Stimulated activated CD8-positive, alpha-beta memory T cell treated with anti-CD3 and anti-CD28 coated beads, Interleukin-7, amount 100 ng/mL, for 1 hour (primary cell): ENCODE measurements around the gene ARMC12.

ENCODE experiments used
- DNase-seq, 2 donors: peaks; one replicate each; pipeline ENCODE4 v3.0.0-alpha.2; 2020; ENCODE audit warnings: low read depth in 2 of 2

The ARMC12 gene

GRCh38 chr6:35775031-35775430 is 38.2 kb downstream of the ARMC12 start:
- DNase-seq = no peak

DNA sequence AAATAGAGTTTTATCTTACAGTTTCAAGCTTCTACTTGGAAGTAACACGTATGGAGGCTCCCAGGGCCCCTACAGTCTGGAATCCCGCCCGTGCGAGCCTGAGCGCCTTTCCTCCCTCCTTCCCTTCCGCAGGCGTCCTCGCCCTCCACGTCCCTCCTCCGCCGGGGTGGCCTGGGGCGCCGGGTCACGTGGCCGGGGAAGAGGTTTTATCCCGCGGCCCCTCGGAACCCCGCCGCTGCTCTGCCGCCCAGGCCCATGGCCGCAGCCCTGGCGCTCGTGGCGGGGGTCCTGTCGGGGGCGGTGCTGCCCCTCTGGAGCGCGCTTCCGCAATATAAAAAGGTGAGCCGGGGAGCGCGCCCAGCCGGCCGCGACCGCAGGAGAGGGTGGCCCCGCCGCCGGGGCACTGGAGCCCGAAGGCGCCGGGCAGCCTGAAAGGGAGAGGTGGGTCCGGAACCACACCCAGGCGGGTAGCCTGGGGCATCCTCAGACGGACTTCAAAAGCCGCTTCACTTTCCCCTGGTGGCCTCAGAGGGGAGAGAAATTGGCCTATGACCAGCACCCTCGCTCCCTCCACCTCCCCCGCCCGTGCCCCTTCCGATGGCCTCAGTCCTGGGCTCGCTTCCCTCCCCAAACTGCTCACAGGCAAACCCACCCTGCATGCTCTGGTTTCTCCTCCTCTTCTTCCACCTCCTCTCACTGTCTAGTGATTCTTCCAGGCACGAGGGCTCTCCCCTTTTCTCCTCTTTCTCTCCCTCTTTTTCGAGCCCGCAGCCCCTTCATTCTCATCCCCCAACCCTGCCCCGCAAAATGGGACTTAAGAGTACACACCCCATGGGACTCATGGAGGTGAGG is 39.8 kb downstream of the ARMC12 start, which contains the start of gene CLPSL2:
TSS of gene CLPSL2 (plus strand) at position 235 of the 852 bp plus-strand sequence. CDS start at position 256, 21 bp downstream.
- DNase-seq = no peak

DNA sequence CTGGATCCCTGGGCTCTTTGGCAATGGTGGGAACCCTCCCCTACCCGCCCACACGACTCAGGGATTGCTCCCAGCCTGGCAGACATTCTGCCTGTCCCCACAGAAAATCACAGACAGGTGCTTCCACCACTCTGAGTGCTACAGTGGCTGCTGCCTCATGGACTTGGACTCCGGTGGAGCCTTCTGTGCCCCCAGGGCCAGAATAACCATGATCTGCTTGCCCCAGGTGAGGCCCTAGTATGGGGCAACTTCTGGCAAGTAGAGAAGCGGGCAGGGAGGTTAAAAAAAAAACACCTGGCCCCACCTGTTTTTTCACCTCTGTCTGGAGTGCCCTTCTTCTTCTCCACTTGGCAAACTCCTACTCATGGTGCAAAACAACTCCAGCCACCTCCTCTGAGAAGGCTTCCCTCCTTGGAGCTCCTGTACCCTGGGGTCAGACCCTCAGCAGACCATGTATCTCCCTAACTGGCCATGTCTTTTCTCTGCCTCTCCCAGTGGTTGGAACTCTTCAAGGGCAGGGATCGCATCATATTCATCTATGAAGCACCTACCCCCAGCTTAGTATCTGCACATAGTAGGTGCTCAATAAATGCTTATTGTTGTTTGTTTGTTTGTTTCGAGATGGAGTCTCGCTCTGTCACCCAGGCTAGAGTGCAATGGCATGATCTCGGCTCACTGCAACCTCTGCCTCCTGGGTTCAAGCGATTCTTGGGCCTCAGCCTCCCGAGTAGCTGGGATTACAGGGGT is 40.7 kb downstream of the ARMC12 start:
- no peak for DNase-seq

DNA sequence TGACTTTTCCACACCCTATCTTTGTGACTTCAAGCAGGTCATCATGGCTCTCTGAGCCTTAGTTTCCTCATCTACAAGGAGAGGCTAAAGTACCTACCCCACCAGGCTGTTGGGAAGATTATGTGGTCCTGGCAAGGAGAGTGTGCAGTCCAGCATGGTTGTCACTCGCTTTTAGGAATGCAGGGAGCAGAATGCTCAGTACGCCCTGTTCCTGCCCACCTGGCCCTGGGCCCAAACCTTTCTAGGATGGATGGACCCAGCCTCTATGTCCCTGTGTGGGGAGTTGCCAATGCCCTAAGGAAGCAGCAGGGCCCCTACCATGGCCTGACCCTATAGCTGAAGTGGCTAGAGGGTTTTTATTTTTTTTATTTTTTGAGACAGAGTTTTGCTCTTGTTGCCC is 41.6 kb downstream of the ARMC12 start:
- DNase-seq = no peak

- DNase-seq = no peak
Observed at GRCh38 chr6:35780719-35781118, 43.9 kb downstream of the ARMC12 start, which contains the start of gene CLPSL1. CLPSL1 (plus strand) TSS chr6:35781019; CDS start chr6:35781111, 92 bp downstream.

DNA sequence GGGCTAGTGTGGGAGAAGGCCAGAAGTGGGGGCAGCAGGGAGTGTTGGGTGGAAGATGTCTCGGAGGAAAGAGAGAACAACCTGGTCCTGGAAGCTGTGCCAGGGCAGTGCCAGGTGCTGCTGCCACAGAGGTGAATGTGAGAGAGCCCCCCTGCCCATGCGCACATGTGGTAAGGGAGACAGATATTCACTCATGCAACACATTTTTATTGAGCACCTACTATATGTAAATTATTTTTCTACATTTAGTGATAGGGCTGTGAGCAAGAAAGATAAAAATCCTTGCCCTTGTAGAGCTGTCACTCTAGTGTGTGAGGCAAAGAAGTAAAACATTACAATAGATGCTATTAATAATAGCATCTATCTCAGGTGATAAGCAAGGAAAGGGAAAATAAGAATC is 44.5 kb downstream of the ARMC12 start:
- no peak for DNase-seq

GRCh38 chr6:35782424-35782823 is 45.6 kb downstream of the ARMC12 start:
- DNase-seq = no peak

GRCh38 chr6:35784200-35784599 is 47.4 kb downstream of the ARMC12 start:
- no peak for DNase-seq

DNA sequence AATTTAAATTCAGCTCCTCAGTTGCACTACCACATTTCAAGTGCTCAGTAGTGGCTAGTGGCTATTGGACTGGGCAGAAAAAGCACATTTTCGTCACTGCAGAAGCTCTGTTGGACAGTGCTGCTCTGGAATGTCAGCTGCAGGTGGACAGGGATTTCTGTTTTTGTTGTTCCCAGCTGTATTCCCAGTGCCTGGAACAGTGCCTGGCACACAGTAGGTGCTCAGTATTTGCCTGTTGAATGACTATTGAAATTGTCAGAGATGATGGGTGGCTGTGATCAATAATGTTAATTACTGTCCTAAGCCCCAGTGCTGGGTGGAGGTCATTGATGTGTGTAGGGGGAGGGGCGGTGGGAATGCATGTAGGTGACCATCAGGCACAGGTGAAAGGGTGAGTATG is 49.4 kb downstream of the ARMC12 start:
- no peak for DNase-seq

- DNase-seq = no peak
Observed at GRCh38 chr6:35786810-35787209, 50.0 kb downstream of the ARMC12 start.

DNA sequence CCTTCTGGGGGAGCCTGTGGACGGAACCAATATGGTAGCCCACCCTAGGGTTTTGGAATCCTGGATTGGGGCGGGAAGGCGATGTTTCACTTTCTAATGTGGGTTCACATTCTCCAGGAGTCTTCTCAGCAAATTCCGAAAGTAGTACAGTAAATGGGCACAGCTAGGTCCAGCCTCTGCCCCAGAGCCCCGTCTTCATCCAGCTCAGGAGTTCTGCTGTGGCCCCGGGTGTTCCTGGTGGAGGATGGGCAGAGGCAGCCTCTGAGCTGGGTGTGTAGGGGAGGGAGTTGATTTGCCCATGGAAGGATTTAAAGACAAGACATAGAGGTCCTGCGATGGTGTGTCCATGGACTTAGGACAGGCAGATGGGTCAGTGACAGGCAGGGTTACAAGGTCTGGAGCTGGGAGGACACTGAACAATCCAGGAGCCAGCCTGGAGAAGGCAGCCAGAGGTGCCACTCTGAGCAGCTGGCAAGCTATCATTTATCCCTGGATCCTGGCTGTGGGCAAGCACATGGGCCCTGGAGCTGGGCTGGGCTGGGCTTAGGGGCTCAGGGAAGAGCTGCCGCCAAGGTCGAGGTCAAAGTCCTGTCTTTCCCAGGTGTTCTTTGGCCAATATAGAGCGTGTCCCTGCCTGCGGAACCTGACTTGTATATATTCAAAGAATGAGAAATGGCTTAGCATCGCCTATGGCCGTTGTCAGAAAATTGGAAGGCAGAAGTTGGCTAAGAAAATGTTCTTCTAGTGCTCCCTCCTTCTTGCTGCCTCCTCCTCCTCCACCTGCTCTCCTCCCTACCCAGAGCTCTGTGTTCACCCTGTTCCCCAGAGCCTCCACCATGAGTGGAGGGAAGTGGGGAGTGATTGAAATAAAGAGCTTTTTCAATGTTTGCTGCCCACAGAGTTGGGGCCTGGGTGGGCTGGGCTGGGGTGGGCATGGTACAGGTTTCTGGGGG is 50.7 kb downstream of the ARMC12 start:
- DNase-seq = no peak

DNA sequence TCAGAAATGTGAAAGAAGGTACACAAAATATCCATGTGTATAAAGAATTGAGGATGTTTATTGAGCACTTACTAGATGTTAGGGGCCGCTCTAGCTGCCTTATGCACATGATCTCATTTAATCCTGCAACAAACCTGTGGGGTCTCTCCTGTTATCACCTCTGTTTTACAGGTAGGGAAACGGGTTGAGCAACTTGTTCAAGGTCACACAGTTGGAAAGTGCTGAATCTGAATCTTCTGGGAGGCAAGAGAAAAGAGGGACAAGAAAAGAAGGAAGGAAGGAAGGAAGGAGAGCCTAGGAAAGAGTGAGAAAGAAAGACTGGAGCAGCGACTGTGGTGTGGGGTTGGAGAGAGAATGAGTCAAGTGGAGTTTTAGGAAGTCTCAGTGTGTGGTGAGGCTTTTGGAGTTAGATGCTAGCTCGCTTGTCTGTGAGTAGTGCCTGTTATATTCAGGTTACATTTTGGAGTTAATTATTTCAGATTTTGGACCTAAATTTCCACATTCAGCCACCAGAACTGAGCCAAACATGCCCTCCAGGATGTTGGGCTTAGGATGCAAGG is 51.7 kb downstream of the ARMC12 start:
- no peak for DNase-seq

GRCh38 chr6:35790683-35791082 is 53.9 kb downstream of the ARMC12 start:
- DNase-seq = no peak

- DNase-seq = no peak
Observed at GRCh38 chr6:35794536-35795452, 58.0 kb downstream of the ARMC12 start.

DNA sequence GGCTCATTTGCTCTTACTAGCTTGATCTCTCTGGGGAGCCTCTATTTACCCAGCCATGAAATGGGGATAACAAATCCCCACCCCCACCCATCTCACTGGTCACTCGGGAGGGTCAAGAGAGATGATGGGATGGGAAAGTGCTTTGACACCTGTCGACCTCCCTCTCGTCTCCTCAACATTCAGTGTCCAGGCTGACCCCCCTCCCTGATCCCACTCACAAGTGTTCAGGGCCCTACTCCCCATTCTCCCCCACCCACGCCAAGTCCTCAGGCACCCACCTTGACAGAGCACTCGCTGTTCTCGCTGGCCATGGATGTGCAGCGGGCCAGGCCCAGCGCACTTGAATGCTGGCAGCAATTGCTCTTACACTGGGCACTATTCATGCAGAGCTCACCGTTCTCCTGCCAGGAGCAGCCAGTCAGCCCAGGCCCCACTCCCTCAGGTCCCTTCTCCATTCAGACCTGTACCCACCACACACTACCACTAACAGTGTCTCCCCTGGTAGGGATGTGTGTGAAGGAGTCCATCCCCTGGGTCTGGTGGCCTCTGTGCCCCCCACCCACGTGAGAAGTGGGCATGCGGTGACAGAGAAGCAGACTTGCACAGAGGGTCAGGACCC is 58.7 kb downstream of the ARMC12 start:
- DNase-seq = no peak

- no peak for DNase-seq
Observed at GRCh38 chr6:35796236-35796635, 59.4 kb downstream of the ARMC12 start.

GRCh38 chr6:35797837-35798526 is 61.1 kb downstream of the ARMC12 start:
- DNase-seq = no peak
